NCI-H2227 (cell line): ENCODE data around the gene TMEM163.
"Not testable (repeated sequence)": the region's sequence is repeated elsewhere in the genome, so short reads cannot be mapped to it uniquely, and the experiment has no call there.

Experiments
- DNase-seq: peaks from one replicate; lab custom pipeline; 2025; ENCODE audit not compliant: unreplicated experiment; lab: John Stamatoyannopoulos, UW

The TMEM163 gene

GRCh38 chr2:134583462-134583861, 135.3 kb downstream of the TMEM163 start:
- DNase-seq, result no peak

GRCh38 chr2:134582547-134582899, 136.3 kb downstream of the TMEM163 start:
- DNase-seq, result no peak

- DNase-seq, result no peak
Measured at GRCh38 chr2:134581877-134582546, 136.8 kb downstream of the TMEM163 start.

GRCh38 chr2:134578316-134578715, 140.5 kb downstream of the TMEM163 start:
- no peak for DNase-seq

- no peak for DNase-seq
Measured at GRCh38 chr2:134576478-134576877, 142.3 kb downstream of the TMEM163 start.

- DNase-seq, result no peak
Measured at GRCh38 chr2:134575888-134576287, 142.9 kb downstream of the TMEM163 start.

GRCh38 chr2:134574611-134575330, 144.0 kb downstream of the TMEM163 start:
- DNase-seq, result no peak

GRCh38 chr2:134573724-134574123, 145.1 kb downstream of the TMEM163 start:
- no peak for DNase-seq

- DNase-seq, result no peak
Measured at GRCh38 chr2:134573085-134573370, 145.8 kb downstream of the TMEM163 start.

- peak; percentile 21 for DNase-seq
Measured at GRCh38 chr2:134572314-134573084, 146.3 kb downstream of the TMEM163 start.

- DNase-seq, result no peak
Measured at GRCh38 chr2:134570676-134571075, 148.1 kb downstream of the TMEM163 start.

GRCh38 chr2:134568413-134568812, 150.4 kb downstream of the TMEM163 start:
- DNase-seq, result no peak

GRCh38 chr2:134567666-134568065, 151.1 kb downstream of the TMEM163 start:
- no peak for DNase-seq

- not testable (repeated sequence) for DNase-seq
Measured at GRCh38 chr2:134564955-134565354, 153.8 kb downstream of the TMEM163 start.

- DNase-seq, result no peak
Measured at GRCh38 chr2:134564549-134564948, 154.3 kb downstream of the TMEM163 start.

GRCh38 chr2:134558208-134558830, 160.5 kb downstream of the TMEM163 start:
- DNase-seq, result peak; percentile 32

GRCh38 chr2:134555411-134555810, 163.4 kb downstream of the TMEM163 start:
- DNase-seq, result no peak

- DNase-seq, result no peak
Measured at GRCh38 chr2:134553657-134554056, 165.1 kb downstream of the TMEM163 start.

- no peak for DNase-seq
Measured at GRCh38 chr2:134550566-134551164, 168.1 kb downstream of the TMEM163 start.

- no peak for DNase-seq
Measured at GRCh38 chr2:134549104-134549503, 169.7 kb downstream of the TMEM163 start.

- no peak for DNase-seq
Measured at GRCh38 chr2:134540990-134541389, 177.8 kb downstream of the TMEM163 start.
